Measurements from ENCODE around the gene CNTN4. TPM values are rescaled to one million over a fixed set of nuclear protein-coding genes. Genes with fewer than 3 reads are reported as not detected.

Gene CNTN4
- 10 to 100 TPM; 13.0 to 50.1 TPM for total RNA-seq

- H3K36me3 ChIP-seq (replicated peaks in 1 of 2; ENCODE audit: insufficient read depth in 1 of 2, low read depth in 2 of 2): no peaks in the 10 kb centered on the region
- intact Hi-C loops (cut with DNase I): no loop called here
- no peaks in the 10 kb centered on the region for H3K9me3 ChIP-seq
- TF ChIP-seq, protein P1, sequence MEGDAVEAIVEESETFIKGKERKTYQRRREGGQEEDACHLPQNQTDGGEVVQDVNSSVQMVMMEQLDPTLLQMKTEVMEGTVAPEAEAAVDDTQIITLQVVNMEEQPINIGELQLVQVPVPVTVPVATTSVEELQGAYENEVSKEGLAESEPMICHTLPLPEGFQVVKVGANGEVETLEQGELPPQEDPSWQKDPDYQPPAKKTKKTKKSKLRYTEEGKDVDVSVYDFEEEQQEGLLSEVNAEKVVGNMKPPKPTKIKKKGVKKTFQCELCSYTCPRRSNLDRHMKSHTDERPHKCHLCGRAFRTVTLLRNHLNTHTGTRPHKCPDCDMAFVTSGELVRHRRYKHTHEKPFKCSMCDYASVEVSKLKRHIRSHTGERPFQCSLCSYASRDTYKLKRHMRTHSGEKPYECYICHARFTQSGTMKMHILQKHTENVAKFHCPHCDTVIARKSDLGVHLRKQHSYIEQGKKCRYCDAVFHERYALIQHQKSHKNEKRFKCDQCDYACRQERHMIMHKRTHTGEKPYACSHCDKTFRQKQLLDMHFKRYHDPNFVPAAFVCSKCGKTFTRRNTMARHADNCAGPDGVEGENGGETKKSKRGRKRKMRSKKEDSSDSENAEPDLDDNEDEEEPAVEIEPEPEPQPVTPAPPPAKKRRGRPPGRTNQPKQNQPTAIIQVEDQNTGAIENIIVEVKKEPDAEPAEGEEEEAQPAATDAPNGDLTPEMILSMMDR (IDR thresholded peaks at IDR 0.05): peak in 6 of 7 experiments; percentile 9 to 58 (median 30)
- TF ChIP-seq POLR2A (IDR thresholded peaks at IDR 0.05): peak in 1 of 3 donors; percentile 20
- peak within 1 kb of the TSS; percentile 48 for H3K4me3 ChIP-seq
- ATAC-seq (peak; percentile 92), DNase-seq (peak; percentile 64 to 89 (median 78))
- no peaks in the 10 kb centered on the region for H3K27me3 ChIP-seq
- H3K4me1 ChIP-seq: peaks cover 7% of the 10 kb centered on the region
- 1% methylated on average over 60 of the region's 86 CpGs; no CpG with 5 or more reads in 1 of the 2 donors for WGBS, 2 donors
- H3K27ac ChIP-seq: peak within 1 kb of the TSS in 3 of 4 donors; percentile 67 to 71 (median 68)
These were observed at the start of gene CNTN4 for GRCh38 chr3:2098398-2099027. Gene CNTN4 (plus strand): TSS chr3:2098866.

- DNase-seq: no peak
- Histone ChIP-seq H3K27me3 (no peaks in the 10 kb centered on the region), H3K9me3 (no peaks in the 10 kb centered on the region), H3K4me1 (no peaks in the 10 kb centered on the region), H3K36me3 (replicated peaks in 1 of 2; ENCODE audit: insufficient read depth in 1 of 2, low read depth in 2 of 2) (no peaks in the 10 kb centered on the region), H3K4me3 (no peak overlapping the region), H3K27ac (no peak overlapping the region)
- no peak for ATAC-seq
- TF ChIP-seq, protein P1 (IDR thresholded peaks at IDR 0.05): no peak
- no peak for TF ChIP-seq POLR2A (IDR thresholded peaks at IDR 0.05)
- intact Hi-C loops (cut with DNase I): no loop called here
- 70 to 84% methylated on average over 4 of the region's 4 CpGs for WGBS, 2 donors
These were observed 37.3 kb upstream of the CNTN4 start for GRCh38 chr3:2061360-2061759.

GRCh38 chr3:2071531-2071930 is 27.1 kb upstream of the CNTN4 start:
- no peak for ATAC-seq
- Histone ChIP-seq H3K9me3 (no peaks in the 10 kb centered on the region), H3K4me3 (no peak overlapping the region), H3K27ac (no peak overlapping the region), H3K4me1 (no peaks in the 10 kb centered on the region), H3K36me3 (replicated peaks in 1 of 2; ENCODE audit: insufficient read depth in 1 of 2, low read depth in 2 of 2) (no peaks in the 10 kb centered on the region), H3K27me3 (no peaks in the 10 kb centered on the region)
- no peak for TF ChIP-seq POLR2A (IDR thresholded peaks at IDR 0.05)
- TF ChIP-seq, protein P1 (IDR thresholded peaks at IDR 0.05): no peak
- intact Hi-C loops (cut with DNase I): no loop called here
- no peak for DNase-seq
- 62 to 65% methylated on average over 2 of the region's 2 CpGs for WGBS, 2 donors

DNA sequence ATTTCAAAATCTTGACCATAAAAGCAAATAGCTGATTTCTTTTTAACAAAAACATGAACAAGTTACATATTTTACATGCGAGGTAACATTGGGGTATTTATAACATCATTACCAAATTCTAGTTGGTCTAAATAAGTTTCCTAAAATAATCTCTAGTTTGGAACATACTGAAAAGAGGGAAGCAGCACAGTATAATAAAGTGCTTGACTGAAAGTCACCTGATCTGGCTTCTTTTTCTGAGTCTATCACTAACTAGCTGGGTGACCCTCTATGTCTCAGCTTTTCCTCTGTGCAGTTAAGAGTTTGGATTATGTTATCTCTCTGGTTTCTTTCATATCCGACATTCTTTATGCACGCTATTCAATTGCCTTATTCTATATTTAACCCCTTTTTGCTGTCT is 19.8 kb upstream of the CNTN4 start:
- Histone ChIP-seq H3K4me1 (no peaks in the 10 kb centered on the region), H3K4me3 (no peak overlapping the region), H3K27me3 (no peaks in the 10 kb centered on the region), H3K9me3 (no peaks in the 10 kb centered on the region), H3K27ac (no peak overlapping the region), H3K36me3 (replicated peaks in 1 of 2; ENCODE audit: insufficient read depth in 1 of 2, low read depth in 2 of 2) (no peaks in the 10 kb centered on the region)
- WGBS, 2 donors: 51 to 67% methylated on average over 3 of the region's 3 CpGs
- TF ChIP-seq, protein P1 (IDR thresholded peaks at IDR 0.05): no peak
- no peak for TF ChIP-seq POLR2A (IDR thresholded peaks at IDR 0.05)
- DNase-seq (no peak), ATAC-seq (no peak)
- intact Hi-C loops (cut with DNase I): no loop called here

All from body of pancreas (tissue), 4 donors.